Esophagus (tissue), 2 donors: ENCODE data around the gene TMC2. TPM values are rescaled to one million over a fixed set of nuclear protein-coding genes. Genes with fewer than 3 reads are reported as not detected.

Experiments
- H3K27ac ChIP-seq, 2 donors: one replicate each; pipeline ENCODE4 v1.5.1; 2013; ENCODE audit warnings: low read depth in 2 of 2, mild to moderate bottlenecking in 2 of 2, inconsistent platforms in 1 of 2, low read length in 1 of 2, moderate library complexity in 1 of 2
- H3K27me3 ChIP-seq, 2 donors: one replicate each; pipeline ENCODE4 v1.6.1; 2013; ENCODE audit warnings: low read length in 2 of 2, control low read depth in 1 of 2, mild to moderate bottlenecking in 1 of 2; ENCODE audit not compliant: insufficient read depth in 2 of 2, control insufficient read depth in 1 of 2
- H3K36me3 ChIP-seq, 2 donors: one replicate each; pipeline ENCODE4 v1.6.1; 2013; ENCODE audit warnings: low read length in 1 of 2; ENCODE audit not compliant: control insufficient read depth in 2 of 2, insufficient read depth in 2 of 2
- H3K4me1 ChIP-seq, 2 donors: one replicate each; pipeline ENCODE4 v1.6.1; 2013; ENCODE audit warnings: low read length in 1 of 2; ENCODE audit not compliant: control insufficient read depth in 2 of 2, insufficient read depth in 2 of 2
- H3K4me3 ChIP-seq, 2 donors: one replicate each; pipeline ENCODE4 v1.5.1; 2013; ENCODE audit warnings: low read length in 2 of 2, mild to moderate bottlenecking in 2 of 2, low read depth in 1 of 2, moderate library complexity in 1 of 2
- H3K9me3 ChIP-seq, 2 donors: one replicate each; pipeline ENCODE4 v1.6.1; 2013; ENCODE audit warnings: mild to moderate bottlenecking in 2 of 2, low read depth in 1 of 2, low read length in 1 of 2, moderate library complexity in 1 of 2; ENCODE audit not compliant: control insufficient read depth in 2 of 2, insufficient read depth in 1 of 2
- WGBS, 2 donors: extraction: QIAGEN DNeasy Blood & Tissue Kit; methylation state at CpG; one replicate each; pipeline ENCODE4 v1.1.7; 2013; 5-methylcytosine and 5-hydroxymethylcytosine counted together
- polyA plus RNA-seq, 2 donors: library from polyadenylated mRNA; stranded (reverse); fragments of 200-250 nt; gene quantifications; one replicate each; pipeline ENCODE4 v1.2.3, GENCODE V29; 2013
- donor health status: healthy with polysubstance abuse.
- donor health status: Bipolar disorder and iron deficiency.

TMC2 gene
- polyA plus RNA-seq, 2 donors = not detected

GRCh38 chr20:2633381-2633780, 97.0 kb downstream of the TMC2 start:
- 3 to 23% methylated on average over 1 of the region's 1 CpG for WGBS, 2 donors
- no peaks in the 10 kb centered on the region for H3K36me3 ChIP-seq
- no peaks in the 10 kb centered on the region for H3K27me3 ChIP-seq
- no peak overlapping the region for H3K27ac ChIP-seq
- no peaks in the 10 kb centered on the region for H3K4me1 ChIP-seq
- no peak overlapping the region for H3K4me3 ChIP-seq
- H3K9me3 ChIP-seq = no peaks in the 10 kb centered on the region

- H3K27me3 ChIP-seq = no peaks in the 10 kb centered on the region
- H3K4me1 ChIP-seq = no peaks in the 10 kb centered on the region
- H3K9me3 ChIP-seq = no peaks in the 10 kb centered on the region
- 82 to 85% methylated on average over 6 of the region's 6 CpGs for WGBS, 2 donors
- H3K4me3 ChIP-seq = no peak overlapping the region
- H3K36me3 ChIP-seq = no peaks in the 10 kb centered on the region
- H3K27ac ChIP-seq = no peak overlapping the region
Measured at GRCh38 chr20:2637246-2637645, 100.9 kb downstream of the TMC2 start.

- H3K27me3 ChIP-seq = no peaks in the 10 kb centered on the region
- H3K27ac ChIP-seq = no peak overlapping the region
- H3K36me3 ChIP-seq = no peaks in the 10 kb centered on the region
- no peaks in the 10 kb centered on the region for H3K9me3 ChIP-seq
- H3K4me3 ChIP-seq = no peak overlapping the region
- no peaks in the 10 kb centered on the region for H3K4me1 ChIP-seq
- WGBS, 2 donors = 62 to 65% methylated on average over 1 of the region's 1 CpG
Measured at GRCh38 chr20:2640260-2640659, 103.9 kb downstream of the TMC2 start.

- Histone ChIP-seq H3K36me3 (no peaks in the 10 kb centered on the region), H3K4me1 (no peaks in the 10 kb centered on the region), H3K9me3 (no peaks in the 10 kb centered on the region), H3K4me3 (no peak overlapping the region), H3K27me3 (no peaks in the 10 kb centered on the region), H3K27ac (no peak overlapping the region)
- 86% methylated on average over 9 of the region's 9 CpGs for WGBS, 2 donors
Measured at GRCh38 chr20:2640899-2641298, 104.5 kb downstream of the TMC2 start.

GRCh38 chr20:2643708-2644107, 107.3 kb downstream of the TMC2 start:
- 94 to 95% methylated on average over 1 of the region's 1 CpG for WGBS, 2 donors
- H3K36me3 ChIP-seq = no peaks in the 10 kb centered on the region
- no peak overlapping the region for H3K27ac ChIP-seq
- no peaks in the 10 kb centered on the region for H3K9me3 ChIP-seq
- H3K4me3 ChIP-seq = no peak overlapping the region
- no peaks in the 10 kb centered on the region for H3K4me1 ChIP-seq
- no peaks in the 10 kb centered on the region for H3K27me3 ChIP-seq

GRCh38 chr20:2651772-2652723, 115.7 kb downstream of the TMC2 start, which contains the start of gene NOP56:
Gene NOP56 (plus strand): TSS chr20:2652632. CDS start chr20:2652661, 29 bp downstream.
- H3K27me3 ChIP-seq = no peaks in the 10 kb centered on the region
- H3K36me3 ChIP-seq = peaks cover 22 to 30% of the 10 kb centered on the region in 2 donors
- H3K9me3 ChIP-seq = no peaks in the 10 kb centered on the region
- peak within 1 kb of the TSS; percentile 70 to 98 for H3K4me3 ChIP-seq
- peaks cover 2 to 6% of the 10 kb centered on the region in 2 donors for H3K4me1 ChIP-seq
- peak within 1 kb of the TSS; percentile 92 to 95 for H3K27ac ChIP-seq
- 0% methylated on average over 83 to 101 of the region's 101 CpGs for WGBS, 2 donors

GRCh38 chr20:2652724-2653555, 116.6 kb downstream of the TMC2 start:
- peak overlapping the region; percentile 76 to 95 for H3K27ac ChIP-seq
- H3K4me1 ChIP-seq = peaks cover 2 to 6% of the 10 kb centered on the region in 2 donors
- no peaks in the 10 kb centered on the region for H3K27me3 ChIP-seq
- H3K9me3 ChIP-seq = no peaks in the 10 kb centered on the region
- H3K4me3 ChIP-seq = peak overlapping the region; percentile 70 to 98
- H3K36me3 ChIP-seq = peaks cover 24 to 34% of the 10 kb centered on the region in 2 donors
- WGBS, 2 donors = 1% methylated on average over 50 to 56 of the region's 56 CpGs

GRCh38 chr20:2653556-2654383, 117.4 kb downstream of the TMC2 start:
- Histone ChIP-seq H3K27ac (no peak overlapping the region), H3K4me3 (peak overlapping the region; percentile 70 to 98), H3K4me1 (peaks cover 2 to 6% of the 10 kb centered on the region in 2 donors), H3K9me3 (no peaks in the 10 kb centered on the region), H3K36me3 (peaks cover 30 to 42% of the 10 kb centered on the region in 2 donors), H3K27me3 (no peaks in the 10 kb centered on the region)
- 22 to 23% methylated on average over 24 of the region's 24 CpGs for WGBS, 2 donors

- H3K27ac ChIP-seq = no peak overlapping the region
- 73 to 75% methylated on average over 9 of the region's 9 CpGs for WGBS, 2 donors
- no peaks in the 10 kb centered on the region for H3K27me3 ChIP-seq
- H3K4me3 ChIP-seq = peak overlapping the region in 1 of 2 donors; percentile 70
- H3K9me3 ChIP-seq = no peaks in the 10 kb centered on the region
- peaks cover 2 to 6% of the 10 kb centered on the region in 2 donors for H3K4me1 ChIP-seq
- H3K36me3 ChIP-seq = peaks cover 35 to 48% of the 10 kb centered on the region in 2 donors
Measured at GRCh38 chr20:2654384-2654822, 118.0 kb downstream of the TMC2 start.
